Measurements from ENCODE around the gene P3H2.

P3H2 gene

GRCh38 chr3:189941679-189942078 is 179.0 kb downstream of the P3H2 start:
- no peak for DNase-seq

GRCh38 chr3:189941125-189941524 is 179.6 kb downstream of the P3H2 start:
- DNase-seq = no peak

- no peak for DNase-seq
Measured at GRCh38 chr3:189937302-189938127, 183.2 kb downstream of the P3H2 start.

GRCh38 chr3:189936201-189936945 is 184.3 kb downstream of the P3H2 start:
- DNase-seq = no peak

- DNase-seq = no peak
Measured at GRCh38 chr3:189927975-189928895, 192.5 kb downstream of the P3H2 start.

GRCh38 chr3:189921770-189922169 is 198.9 kb downstream of the P3H2 start:
- DNase-seq = no peak

- no peak for DNase-seq
Measured at GRCh38 chr3:189914799-189915198, 205.9 kb downstream of the P3H2 start.

GRCh38 chr3:189911001-189911400 is 209.7 kb downstream of the P3H2 start:
- DNase-seq = no peak

- no peak for DNase-seq
Measured at GRCh38 chr3:189909573-189909972, 211.1 kb downstream of the P3H2 start.

GRCh38 chr3:189909139-189909538 is 211.6 kb downstream of the P3H2 start:
- no peak for DNase-seq

GRCh38 chr3:189908646-189909045 is 212.1 kb downstream of the P3H2 start:
- DNase-seq = no peak

- DNase-seq = no peak
Measured at GRCh38 chr3:189907803-189908202, 212.9 kb downstream of the P3H2 start.
